ENCODE measurements around the gene DAG1. TPM values are rescaled to one million over a fixed set of nuclear protein-coding genes. Genes with fewer than 3 reads are reported as not detected.
"Not testable (repeated sequence)": the region's sequence is repeated elsewhere in the genome, so short reads cannot be mapped to it uniquely, and the experiment has no call there.

The DAG1 gene
- total RNA-seq, 4 donors from 2014 or later, result 53.7 to 90.1 (median 55.7) TPM

DNA sequence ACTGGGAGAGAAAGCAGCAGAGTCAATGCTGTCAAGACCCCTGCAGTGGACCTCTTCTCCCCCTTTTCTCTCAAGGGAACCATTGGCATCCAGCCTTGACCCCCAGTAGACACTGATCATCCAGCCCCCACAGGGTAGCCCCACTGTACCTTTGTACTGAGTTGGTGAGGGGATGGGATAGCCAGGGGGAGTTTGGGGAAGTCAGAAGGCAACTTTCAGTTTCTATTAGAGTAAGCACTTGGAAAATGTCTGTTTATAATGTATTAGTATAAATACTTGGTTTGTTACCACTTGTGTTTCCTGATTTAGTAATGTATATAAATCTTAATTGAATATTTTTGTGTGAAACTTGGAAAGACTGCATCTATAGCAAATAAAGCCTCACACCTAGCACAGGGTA is 25.0 kb downstream of the DAG1 start:
- no peak overlapping the region for H3K27ac ChIP-seq
- in situ Hi-C loops (cut with MboI; ENCODE audit: low pct_ligation_motif_present in 1 of 4, low pct_unique_long_range_greater_than_20kb in 1 of 4, low sequenced_read_pairs in 3 of 4), result no loop called here
- H3K4me1 ChIP-seq, result peaks cover 1 to 40% (median 13%) of the 10 kb centered on the region in 4 donors

GRCh38 chr3:49496845-49497244 is 26.8 kb downstream of the DAG1 start:
- H3K27me3 ChIP-seq; H3K4me3 ChIP-seq; in situ Hi-C loops (cut with MboI; ENCODE audit: low pct_ligation_motif_present in 1 of 4, low pct_unique_long_range_greater_than_20kb in 1 of 4, low sequenced_read_pairs in 3 of 4); intact Hi-C loops (cut with DNase I; ENCODE audit: low total_unique reads); H3K36me3 ChIP-seq; H3K9me3 ChIP-seq; DNase-seq; H3K27ac ChIP-seq: not testable (repeated sequence)
- peaks cover 5 to 57% (median 25%) of the 10 kb centered on the region in 4 donors for H3K4me1 ChIP-seq
- 96 to 100% methylated on average over 2 to 4 of the region's 4 CpGs for WGBS, 2 donors (ENCODE audit: low coverage in 1 of 2)

More for the DNA sequence above, 25.0 kb downstream of the DAG1 start:
- no peak for DNase-seq
- TF ChIP-seq, protein P1, sequence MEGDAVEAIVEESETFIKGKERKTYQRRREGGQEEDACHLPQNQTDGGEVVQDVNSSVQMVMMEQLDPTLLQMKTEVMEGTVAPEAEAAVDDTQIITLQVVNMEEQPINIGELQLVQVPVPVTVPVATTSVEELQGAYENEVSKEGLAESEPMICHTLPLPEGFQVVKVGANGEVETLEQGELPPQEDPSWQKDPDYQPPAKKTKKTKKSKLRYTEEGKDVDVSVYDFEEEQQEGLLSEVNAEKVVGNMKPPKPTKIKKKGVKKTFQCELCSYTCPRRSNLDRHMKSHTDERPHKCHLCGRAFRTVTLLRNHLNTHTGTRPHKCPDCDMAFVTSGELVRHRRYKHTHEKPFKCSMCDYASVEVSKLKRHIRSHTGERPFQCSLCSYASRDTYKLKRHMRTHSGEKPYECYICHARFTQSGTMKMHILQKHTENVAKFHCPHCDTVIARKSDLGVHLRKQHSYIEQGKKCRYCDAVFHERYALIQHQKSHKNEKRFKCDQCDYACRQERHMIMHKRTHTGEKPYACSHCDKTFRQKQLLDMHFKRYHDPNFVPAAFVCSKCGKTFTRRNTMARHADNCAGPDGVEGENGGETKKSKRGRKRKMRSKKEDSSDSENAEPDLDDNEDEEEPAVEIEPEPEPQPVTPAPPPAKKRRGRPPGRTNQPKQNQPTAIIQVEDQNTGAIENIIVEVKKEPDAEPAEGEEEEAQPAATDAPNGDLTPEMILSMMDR (IDR thresholded peaks at IDR 0.05), result no peak
- TF ChIP-seq POLR2AphosphoS5 (IDR thresholded peaks at IDR 0.05), result no peak
- Histone ChIP-seq H3K4me3 (no peak overlapping the region), H3K9me3 (no peaks in the 10 kb centered on the region), H3K36me3 (peaks cover 0 to 4% (median 0%) of the 10 kb centered on the region in 4 donors), H3K27me3 (no peaks in the 10 kb centered on the region)
- intact Hi-C loops (cut with DNase I; ENCODE audit: low total_unique reads), result no loop called here

DNA sequence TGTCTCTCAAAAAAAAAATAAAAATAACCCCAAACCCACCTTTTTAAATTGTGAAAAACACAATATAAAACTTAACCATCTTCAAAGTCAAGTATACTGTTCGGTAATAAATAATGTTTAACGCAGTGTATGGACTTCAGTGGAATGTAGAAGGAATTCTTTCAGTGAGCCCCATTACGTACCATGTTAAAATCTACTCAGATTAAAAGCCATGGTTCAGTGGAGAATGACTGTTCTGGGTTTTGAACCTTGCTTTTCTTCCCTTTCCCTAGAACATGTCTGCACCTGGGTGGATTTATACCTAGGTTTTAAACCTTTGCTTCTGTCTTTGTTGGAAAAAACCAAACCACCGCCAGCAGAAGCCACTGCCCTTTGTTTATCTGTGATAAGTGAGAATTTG is 27.5 kb downstream of the DAG1 start:
- no peak for DNase-seq
- intact Hi-C loops (cut with DNase I; ENCODE audit: low total_unique reads), result no loop called here
- in situ Hi-C loops (cut with MboI; ENCODE audit: low pct_ligation_motif_present in 1 of 4, low pct_unique_long_range_greater_than_20kb in 1 of 4, low sequenced_read_pairs in 3 of 4), result no loop called here
- Histone ChIP-seq H3K9me3 (no peaks in the 10 kb centered on the region), H3K27me3 (no peaks in the 10 kb centered on the region), H3K4me1 (peaks cover 5 to 59% (median 25%) of the 10 kb centered on the region in 4 donors), H3K36me3 (peaks cover 0 to 4% (median 0%) of the 10 kb centered on the region in 4 donors), H3K4me3 (no peak overlapping the region), H3K27ac (no peak overlapping the region)
- 84 to 90% methylated on average over 4 of the region's 4 CpGs for WGBS, 2 donors (ENCODE audit: low coverage in 1 of 2)
- TF ChIP-seq POLR2AphosphoS5 (IDR thresholded peaks at IDR 0.05) (no peak), EP300 (IDR thresholded peaks at IDR 0.05; ENCODE audit: low read depth) (no peak), POLR2A (IDR thresholded peaks at IDR 0.05) (no peak)
- TF ChIP-seq, protein P1 (IDR thresholded peaks at IDR 0.05), result no peak

GRCh38 chr3:49498239-49498638 is 28.2 kb downstream of the DAG1 start:
- H3K36me3 ChIP-seq, result peaks cover 0 to 2% (median 0%) of the 10 kb centered on the region in 4 donors
- TF ChIP-seq POLR2AphosphoS5 (IDR thresholded peaks at IDR 0.05), result no peak
- TF ChIP-seq, protein P1 (IDR thresholded peaks at IDR 0.05), result no peak
- TF ChIP-seq POLR2A (IDR thresholded peaks at IDR 0.05), result no peak
- TF ChIP-seq EP300 (IDR thresholded peaks at IDR 0.05; ENCODE audit: low read depth), result no peak
- H3K9me3 ChIP-seq, result no peaks in the 10 kb centered on the region
- intact Hi-C loops (cut with DNase I; ENCODE audit: low total_unique reads), result no loop called here
- in situ Hi-C loops (cut with MboI; ENCODE audit: low pct_ligation_motif_present in 1 of 4, low pct_unique_long_range_greater_than_20kb in 1 of 4, low sequenced_read_pairs in 3 of 4), result no loop called here
- no peak overlapping the region for H3K27ac ChIP-seq
- no peaks in the 10 kb centered on the region for H3K27me3 ChIP-seq
- WGBS, 2 donors (ENCODE audit: low coverage in 1 of 2), result 50 to 87% methylated on average over 1 of the region's 1 CpG
- H3K4me1 ChIP-seq, result peaks cover 5 to 59% (median 25%) of the 10 kb centered on the region in 4 donors
- DNase-seq, result no peak
- H3K4me3 ChIP-seq, result no peak overlapping the region

DNA sequence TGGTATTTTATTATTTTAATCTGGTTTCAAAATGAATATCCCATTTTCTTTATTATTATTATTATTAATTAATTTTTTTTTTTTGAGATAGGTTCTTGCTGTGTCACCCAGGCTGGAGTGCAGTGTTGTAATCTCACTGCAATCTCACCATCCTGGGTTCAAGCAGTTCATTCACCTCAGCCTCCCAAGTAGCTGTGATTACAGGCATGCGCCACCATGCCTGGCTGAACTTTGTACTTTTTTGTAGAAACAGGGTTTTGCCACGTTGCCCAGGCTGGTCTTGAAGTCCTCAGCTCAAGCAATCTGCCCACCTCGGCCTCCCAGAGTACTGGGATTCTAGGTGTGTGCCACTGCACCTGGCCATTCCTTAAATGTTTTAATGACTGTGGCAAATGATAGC is 28.6 kb downstream of the DAG1 start:
- Histone ChIP-seq H3K27me3 (no peaks in the 10 kb centered on the region), H3K27ac (no peak overlapping the region), H3K4me3 (no peak overlapping the region), H3K36me3 (no peaks in the 10 kb centered on the region), H3K9me3 (no peaks in the 10 kb centered on the region), H3K4me1 (peaks cover 5 to 59% (median 25%) of the 10 kb centered on the region in 4 donors)
- TF ChIP-seq EP300 (IDR thresholded peaks at IDR 0.05; ENCODE audit: low read depth), result no peak
- no peak for TF ChIP-seq POLR2A (IDR thresholded peaks at IDR 0.05)
- TF ChIP-seq, protein P1 (IDR thresholded peaks at IDR 0.05), result no peak
- TF ChIP-seq POLR2AphosphoS5 (IDR thresholded peaks at IDR 0.05), result no peak
- intact Hi-C loops (cut with DNase I; ENCODE audit: low total_unique reads), result no loop called here
- WGBS, 2 donors (ENCODE audit: low coverage in 1 of 2), result 77 to 100% methylated on average over 1 to 3 of the region's 3 CpGs
- in situ Hi-C loops (cut with MboI; ENCODE audit: low pct_ligation_motif_present in 1 of 4, low pct_unique_long_range_greater_than_20kb in 1 of 4, low sequenced_read_pairs in 3 of 4), result no loop called here
- DNase-seq, result no peak

All from transverse colon (tissue), 4 donors.